PC-9 (cell line): Measurements from ENCODE around the gene MCF2L. TPM values are rescaled to one million over a fixed set of nuclear protein-coding genes. Genes with fewer than 3 reads are reported as not detected.

Source experiments
- Bru-seq: library from RNA; stranded (reverse); fragments of 400-500 nt; gene quantifications from one replicate; lab custom pipeline; 2021; lab: Mats Ljungman, UMichigan
- BruChase-seq, 2 experiments: library from RNA; stranded (reverse); fragments of 400-500 nt; gene quantifications; one replicate each; lab custom pipeline; 2021; lab: Mats Ljungman, UMichigan
- BruUV-seq: library from RNA; stranded (reverse); fragments of 400-500 nt; replicated peaks from 2 replicates; lab custom pipeline; 2021; lab: Mats Ljungman, UMichigan
- CTCF ChIA-PET: fragments of 300-600 bp; sonication (Branson Sonifier 250); formaldehyde crosslinking; loops from one replicate; lab custom pipeline; 2022; ENCODE audit warnings: antibody characterized with exemption; lab: Charles Lee
- POLR2A ChIA-PET: fragments of 300-600 bp; sonication (Branson Sonifier 250); formaldehyde crosslinking; loops from one replicate; lab custom pipeline; 2022; ENCODE audit warnings: antibody characterized with exemption; ENCODE audit not compliant: unreplicated experiment; lab: Charles Lee
- DNase-seq, 2 experiments: peaks; one replicate each; pipeline versions ENCODE4 v3.0.0 to v3.0.0-alpha.2; 2015 to 2022; ENCODE audit warnings: mixed read lengths in 1 of 2
- H2AFZ ChIP-seq: fragments of 200-600 bp; sonication (generic); 2 replicates; pipeline ENCODE4 v1.8.1; 2017; ENCODE audit warnings: antibody characterized with exemption
- H3F3A ChIP-seq: fragments of 200-600 bp; sonication (generic); 2 replicates; pipeline ENCODE4 v1.8.1; 2017; ENCODE audit warnings: antibody characterized with exemption, mild to moderate bottlenecking, low read depth; ENCODE audit not compliant: insufficient read depth
- H3K27ac ChIP-seq: fragments of 200-600 bp; sonication (generic); 2 replicates; pipeline ENCODE4 v1.6.1; 2016; ENCODE audit warnings: mixed run types
- H3K27me3 ChIP-seq: fragments of 200-600 bp; sonication (generic); 2 replicates; pipeline ENCODE4 v1.6.1; 2016; ENCODE audit warnings: low read depth, mixed run types; ENCODE audit not compliant: insufficient read depth
- H3K36me3 ChIP-seq: fragments of 200-600 bp; sonication (generic); 2 replicates; pipeline ENCODE4 v1.6.1; 2016; ENCODE audit warnings: low read depth, mixed run types
- H3K4me1 ChIP-seq: fragments of 200-600 bp; sonication (generic); replicated peaks from 2 replicates; pipeline ENCODE4 v1.6.1; 2016; ENCODE audit warnings: mixed run types; ENCODE audit not compliant: insufficient read depth
- H3K4me2 ChIP-seq: fragments of 200-600 bp; sonication (generic); 2 replicates; pipeline ENCODE4 v1.6.1; 2017; ENCODE audit warnings: mixed run types
- H3K4me3 ChIP-seq: fragments of 200-600 bp; sonication (generic); 2 replicates; pipeline ENCODE4 v1.6.1; 2016; ENCODE audit warnings: mixed run types
- H3K79me2 ChIP-seq: fragments of 200-600 bp; sonication (generic); 2 replicates; pipeline ENCODE4 v1.6.1; 2017; ENCODE audit warnings: low read depth, mixed run types
- H3K9me2 ChIP-seq: fragments of 200-600 bp; sonication (generic); 2 replicates; pipeline ENCODE4 v1.8.1; 2017; ENCODE audit warnings: mild to moderate bottlenecking; ENCODE audit not compliant: insufficient read depth
- H3K9me3 ChIP-seq: fragments of 200-600 bp; sonication (generic); 2 replicates; pipeline ENCODE4 v1.8.1; 2016; ENCODE audit warnings: low read depth; ENCODE audit not compliant: insufficient read depth
- H4K20me1 ChIP-seq: fragments of 200-600 bp; sonication (generic); 2 replicates; pipeline ENCODE4 v1.8.1; 2017; ENCODE audit not compliant: insufficient read depth
- CTCF ChIP-seq: fragments of 200-600 bp; sonication (generic); conservative IDR thresholded peaks from 2 replicates; pipeline ENCODE4 v1.6.1; 2017; ENCODE audit warnings: mixed run types, antibody characterized with exemption, mild to moderate bottlenecking, moderate library complexity
- EZH2 ChIP-seq: fragments of 200-600 bp; sonication (generic); IDR thresholded peaks from 2 replicates; pipeline ENCODE4 v1.8.0; 2017; ENCODE audit warnings: antibody characterized with exemption, low read depth
- intact Hi-C: fragments of 100-400 bp; cut with micrococcal nuclease; formaldehyde crosslinking; loops from one replicate; pipeline ENCODE4 v1.10.0; 2022; ENCODE audit not compliant: unreplicated experiment
- long read RNA-seq: library from polyadenylated mRNA; stranded (forward); transcript quantifications from one replicate; pipeline ENCODE4 v2.0.0, GENCODE V29; 2022
- total RNA-seq: library from RNA; stranded (reverse); gene quantifications from 2 replicates; pipeline ENCODE4 v1.2.3, GENCODE V29; 2021

The MCF2L gene
- total RNA-seq (21.7 and 28.2 TPM in 2 replicates), Bru-seq, nascent RNA (percentile 37 among the genes with signal in this experiment), BruChase-seq, experiment 1, labeled RNA remaining after a 2-hour chase (percentile 37 among the genes with signal in this experiment), BruChase-seq, experiment 2, labeled RNA remaining after a 6-hour chase (percentile 50 among the genes with signal in this experiment)
- long read RNA-seq, partial matches to known transcripts = 8 of 16 reads
- long read RNA-seq, other reads (novel, unspliced or antisense) = 7 of 16 reads

GRCh38 chr13:112968910-112969691, at the start of gene MCF2L:
Gene MCF2L, plus strand, starts transcription at chr13:112969214. Its CDS starts 166 bp downstream, at chr13:112969380.
- H3K4me1 ChIP-seq = peaks cover 15% of the 10 kb centered on the region; the same call in 1 of the 2 replicates
- peaks cover 32% of the 10 kb centered on the region; the same call in 1 of the 2 replicates for H3F3A ChIP-seq
- CTCF ChIA-PET = interaction anchor here (0.5 to 0.7 kb wide), 3 partner anchors 26 to 38 kb away, joined by 3 read pairs; no protein-coding TSS in a partner anchor
- DNase-seq = peak; percentile 58 to 61
- H3K79me2 ChIP-seq = no peaks in the 10 kb centered on the region
- no peak within 1 kb of the TSS for H3K27ac ChIP-seq
- H3K27me3 ChIP-seq = no peaks in the 10 kb centered on the region
- H3K9me3 ChIP-seq = peaks cover 7% of the 10 kb centered on the region
- no peaks in the 10 kb centered on the region for H3K36me3 ChIP-seq
- no peaks in the 10 kb centered on the region for H3K9me2 ChIP-seq
- POLR2A ChIA-PET = interaction anchor here (0.6 to 0.8 kb wide), 4 partner anchors 22 to 798 kb away, joined by 5 to 8 read pairs (median 6); partner anchors contain the start of gene CUL4A
- 0 out of 2 replicates have a peak, but pooled peaks cover 3% of the 10 kb centered on the region for H4K20me1 ChIP-seq
- intact Hi-C loops = loop anchor here (1.0 to 2.0 kb wide), 3 partner anchors 22 to 54 kb away; no protein-coding TSS in a partner anchor
- peak within 1 kb of the TSS; percentile 92 for H3K4me2 ChIP-seq
- TF ChIP-seq CTCF (peak; percentile 53), EZH2 (no peak)
- peak within 1 kb of the TSS; percentile 72 for H3K4me3 ChIP-seq
- BruUV-seq = TSS peak; percentile 42
- H2AFZ ChIP-seq = peak within 1 kb of the TSS; percentile 95

- no peaks in the 10 kb centered on the region for H4K20me1 ChIP-seq
- TF ChIP-seq CTCF (no peak), EZH2 (no peak)
- H2AFZ ChIP-seq = no peak overlapping the region
- H3K9me3 ChIP-seq = no peaks in the 10 kb centered on the region
- intact Hi-C loops = no loop called here
- no peaks in the 10 kb centered on the region for H3K36me3 ChIP-seq
- ChIA-PET CTCF (no interaction called here), POLR2A (no interaction called here)
- no peak for DNase-seq
- H3K4me2 ChIP-seq = no peak overlapping the region
- H3K27me3 ChIP-seq = peaks cover 83% of the 10 kb centered on the region
- no peaks in the 10 kb centered on the region for H3K9me2 ChIP-seq
- H3K79me2 ChIP-seq = no peaks in the 10 kb centered on the region
- H3F3A ChIP-seq = no peaks in the 10 kb centered on the region
- no peak overlapping the region for H3K4me3 ChIP-seq
- no TSS peak for BruUV-seq
- no peak overlapping the region for H3K27ac ChIP-seq
- no peaks in the 10 kb centered on the region for H3K4me1 ChIP-seq
Observed at GRCh38 chr13:112923962-112924361, 45.1 kb upstream of the MCF2L start.

GRCh38 chr13:112924365-112924764, 44.6 kb upstream of the MCF2L start:
- H3K4me2 ChIP-seq = no peak overlapping the region
- POLR2A ChIA-PET = no interaction called here
- intact Hi-C loops = no loop called here

More at GRCh38 chr13:112924365-112924764, 44.6 kb upstream of the MCF2L start:
- no peaks in the 10 kb centered on the region for H4K20me1 ChIP-seq
- H3K9me3 ChIP-seq = no peaks in the 10 kb centered on the region
- no peak for DNase-seq
- peaks cover 87% of the 10 kb centered on the region for H3K27me3 ChIP-seq
- H3K36me3 ChIP-seq = no peaks in the 10 kb centered on the region
- no peak overlapping the region for H2AFZ ChIP-seq
- no peak overlapping the region for H3K27ac ChIP-seq
- H3K79me2 ChIP-seq = no peaks in the 10 kb centered on the region
- no peaks in the 10 kb centered on the region for H3K4me1 ChIP-seq
- CTCF ChIA-PET = no interaction called here
- H3F3A ChIP-seq = no peaks in the 10 kb centered on the region
- TF ChIP-seq CTCF (no peak), EZH2 (no peak)
- BruUV-seq = no TSS peak
- no peak overlapping the region for H3K4me3 ChIP-seq
- no peaks in the 10 kb centered on the region for H3K9me2 ChIP-seq
